HL-60 (cell line): ENCODE data around the gene CCND1.

ENCODE experiments used
- DNase-seq, 2 experiments: peaks; one replicate each; pipeline ENCODE4 v3.0.0-alpha.2; 2010 to 2020; ENCODE audit warnings: low read depth in 1 of 2, low spot score in 1 of 2
- H3K27ac ChIP-seq: fragments of 250-450 bp; sonication (Bioruptor Pico); replicated peaks from 2 replicates; pipeline ENCODE4 v1.5.1; 2020; ENCODE audit warnings: mild to moderate bottlenecking, moderate library complexity
- H3K27me3 ChIP-seq: fragments of 250-450 bp; sonication (Bioruptor Pico); 2 replicates; pipeline ENCODE4 v1.5.1; 2021; ENCODE audit warnings: mild to moderate bottlenecking, moderate library complexity; ENCODE audit not compliant: insufficient read depth, poor library complexity, severe bottlenecking
- H3K4me3 ChIP-seq: replicated peaks from 2 replicates; pipeline ENCODE4 v1.5.1; 2011; ENCODE audit warnings: mild to moderate bottlenecking, control low read depth, low read length; ENCODE audit not compliant: insufficient read depth
- GABPA ChIP-seq: IDR thresholded peaks from 2 replicates; pipeline ENCODE4 v1.6.1; 2012; ENCODE audit warnings: low read depth
- POLR2AphosphoS5 ChIP-seq: IDR thresholded peaks from 2 replicates; pipeline ENCODE4 v1.6.1; 2012; ENCODE audit warnings: low read depth
- SPI1 ChIP-seq: IDR thresholded peaks from 2 replicates; pipeline ENCODE4 v1.6.1; 2012; ENCODE audit warnings: low read depth, mild to moderate bottlenecking, borderline replicate concordance
- TF ChIP-seq, protein P1 (sequence below): IDR thresholded peaks from one replicate; pipeline ENCODE4 v1.5.1; 2011; ENCODE audit warnings: low read length, control low read depth, inconsistent platforms; ENCODE audit not compliant: insufficient read depth
- TF ChIP-seq, protein P2 (sequence below): IDR thresholded peaks from 2 replicates; pipeline ENCODE4 v1.6.1; 2012; ENCODE audit warnings: low read depth; ENCODE audit not compliant: insufficient replicate concordance

Gene CCND1

DNA sequence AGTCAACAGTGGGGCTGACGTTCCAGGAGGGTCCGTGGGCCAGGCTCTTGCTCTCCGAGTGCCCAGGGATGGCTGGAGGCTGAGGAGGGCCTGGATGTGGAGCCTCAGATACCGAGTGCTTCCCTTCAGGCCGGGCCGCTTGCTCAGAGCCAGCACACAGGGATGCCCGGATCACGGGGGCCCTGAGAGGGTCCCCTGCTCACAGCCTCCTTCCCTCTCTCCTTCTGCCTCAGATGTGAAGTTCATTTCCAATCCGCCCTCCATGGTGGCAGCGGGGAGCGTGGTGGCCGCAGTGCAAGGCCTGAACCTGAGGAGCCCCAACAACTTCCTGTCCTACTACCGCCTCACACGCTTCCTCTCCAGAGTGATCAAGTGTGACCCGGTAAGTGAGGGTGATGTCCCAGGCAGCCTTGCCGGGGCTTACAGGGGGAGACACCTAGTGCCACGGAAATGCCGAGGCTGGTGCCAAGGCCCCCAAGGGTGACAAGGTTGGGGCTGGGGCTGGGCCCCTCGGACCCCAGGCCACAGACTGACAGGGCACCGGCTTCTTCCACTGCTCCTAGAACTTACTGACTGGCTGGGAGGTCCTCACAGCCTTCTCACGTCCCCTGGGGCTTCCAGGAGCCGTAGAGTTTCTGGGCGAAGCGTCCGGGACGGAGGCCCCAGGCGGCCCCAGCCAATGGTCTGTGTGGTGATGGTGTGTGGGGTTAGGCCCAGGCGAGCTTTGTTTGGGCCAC lies 7.0 kb downstream of the CCND1 start:
- Histone ChIP-seq H3K27ac (no peak overlapping the region), H3K4me3 (no peak overlapping the region), H3K27me3 (no peaks in the 10 kb centered on the region)
- TF ChIP-seq POLR2AphosphoS5: no peak
- TF ChIP-seq, protein P1, sequence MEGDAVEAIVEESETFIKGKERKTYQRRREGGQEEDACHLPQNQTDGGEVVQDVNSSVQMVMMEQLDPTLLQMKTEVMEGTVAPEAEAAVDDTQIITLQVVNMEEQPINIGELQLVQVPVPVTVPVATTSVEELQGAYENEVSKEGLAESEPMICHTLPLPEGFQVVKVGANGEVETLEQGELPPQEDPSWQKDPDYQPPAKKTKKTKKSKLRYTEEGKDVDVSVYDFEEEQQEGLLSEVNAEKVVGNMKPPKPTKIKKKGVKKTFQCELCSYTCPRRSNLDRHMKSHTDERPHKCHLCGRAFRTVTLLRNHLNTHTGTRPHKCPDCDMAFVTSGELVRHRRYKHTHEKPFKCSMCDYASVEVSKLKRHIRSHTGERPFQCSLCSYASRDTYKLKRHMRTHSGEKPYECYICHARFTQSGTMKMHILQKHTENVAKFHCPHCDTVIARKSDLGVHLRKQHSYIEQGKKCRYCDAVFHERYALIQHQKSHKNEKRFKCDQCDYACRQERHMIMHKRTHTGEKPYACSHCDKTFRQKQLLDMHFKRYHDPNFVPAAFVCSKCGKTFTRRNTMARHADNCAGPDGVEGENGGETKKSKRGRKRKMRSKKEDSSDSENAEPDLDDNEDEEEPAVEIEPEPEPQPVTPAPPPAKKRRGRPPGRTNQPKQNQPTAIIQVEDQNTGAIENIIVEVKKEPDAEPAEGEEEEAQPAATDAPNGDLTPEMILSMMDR: no peak
- TF ChIP-seq, protein P2, sequence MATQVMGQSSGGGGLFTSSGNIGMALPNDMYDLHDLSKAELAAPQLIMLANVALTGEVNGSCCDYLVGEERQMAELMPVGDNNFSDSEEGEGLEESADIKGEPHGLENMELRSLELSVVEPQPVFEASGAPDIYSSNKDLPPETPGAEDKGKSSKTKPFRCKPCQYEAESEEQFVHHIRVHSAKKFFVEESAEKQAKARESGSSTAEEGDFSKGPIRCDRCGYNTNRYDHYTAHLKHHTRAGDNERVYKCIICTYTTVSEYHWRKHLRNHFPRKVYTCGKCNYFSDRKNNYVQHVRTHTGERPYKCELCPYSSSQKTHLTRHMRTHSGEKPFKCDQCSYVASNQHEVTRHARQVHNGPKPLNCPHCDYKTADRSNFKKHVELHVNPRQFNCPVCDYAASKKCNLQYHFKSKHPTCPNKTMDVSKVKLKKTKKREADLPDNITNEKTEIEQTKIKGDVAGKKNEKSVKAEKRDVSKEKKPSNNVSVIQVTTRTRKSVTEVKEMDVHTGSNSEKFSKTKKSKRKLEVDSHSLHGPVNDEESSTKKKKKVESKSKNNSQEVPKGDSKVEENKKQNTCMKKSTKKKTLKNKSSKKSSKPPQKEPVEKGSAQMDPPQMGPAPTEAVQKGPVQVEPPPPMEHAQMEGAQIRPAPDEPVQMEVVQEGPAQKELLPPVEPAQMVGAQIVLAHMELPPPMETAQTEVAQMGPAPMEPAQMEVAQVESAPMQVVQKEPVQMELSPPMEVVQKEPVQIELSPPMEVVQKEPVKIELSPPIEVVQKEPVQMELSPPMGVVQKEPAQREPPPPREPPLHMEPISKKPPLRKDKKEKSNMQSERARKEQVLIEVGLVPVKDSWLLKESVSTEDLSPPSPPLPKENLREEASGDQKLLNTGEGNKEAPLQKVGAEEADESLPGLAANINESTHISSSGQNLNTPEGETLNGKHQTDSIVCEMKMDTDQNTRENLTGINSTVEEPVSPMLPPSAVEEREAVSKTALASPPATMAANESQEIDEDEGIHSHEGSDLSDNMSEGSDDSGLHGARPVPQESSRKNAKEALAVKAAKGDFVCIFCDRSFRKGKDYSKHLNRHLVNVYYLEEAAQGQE: no peak
- TF ChIP-seq SPI1: no peak
- no peak for TF ChIP-seq GABPA
- DNase-seq: no peak

DNA sequence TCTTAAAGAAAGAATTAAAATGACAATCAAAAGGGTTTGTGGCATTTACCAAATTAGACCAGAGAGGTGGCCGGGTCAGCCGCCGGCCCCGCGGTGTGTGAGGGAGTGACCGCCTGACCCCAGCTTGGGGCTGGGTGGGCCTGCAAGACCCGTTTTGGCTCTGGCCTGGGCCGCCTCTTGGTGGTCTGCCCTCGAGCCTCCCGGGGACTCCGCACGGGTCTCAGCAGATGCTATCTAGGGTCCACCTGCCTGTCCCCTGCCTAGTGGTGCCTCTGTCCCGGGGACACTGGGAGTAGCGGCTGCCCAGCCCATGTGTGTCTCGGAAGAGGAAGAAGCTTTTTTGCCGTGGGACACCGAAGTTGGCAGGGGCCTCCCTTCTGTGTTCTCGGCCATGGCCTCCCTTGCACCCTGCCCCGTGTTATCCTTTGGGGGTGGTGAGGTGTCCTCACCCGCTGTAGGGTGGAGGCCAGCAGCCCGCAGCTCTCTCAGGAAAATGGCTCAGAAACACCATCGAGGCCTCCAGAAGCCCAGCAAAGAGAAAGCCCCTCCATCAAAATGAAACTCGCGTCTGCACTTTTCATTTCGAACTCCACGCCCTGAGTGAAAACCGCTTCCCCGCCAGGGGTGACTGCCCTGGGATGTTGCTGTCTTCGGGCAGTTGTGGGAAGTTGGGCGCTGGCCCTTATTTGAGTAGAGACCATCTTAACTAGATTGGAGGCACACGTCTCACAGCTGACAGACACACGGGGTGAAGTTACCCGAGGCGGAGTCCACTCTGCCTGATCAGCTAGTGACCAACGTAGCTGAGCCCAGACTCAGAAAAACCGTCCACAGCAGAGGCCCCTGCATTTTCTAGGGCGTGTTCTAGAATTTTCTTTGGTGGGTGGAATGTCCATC lies 8.0 kb downstream of the CCND1 start:
- Histone ChIP-seq H3K27ac (no peak overlapping the region), H3K4me3 (no peak overlapping the region), H3K27me3 (no peaks in the 10 kb centered on the region)
- DNase-seq: no peak
- no peak for TF ChIP-seq POLR2AphosphoS5
- TF ChIP-seq, protein P1: no peak
- TF ChIP-seq GABPA: no peak
- TF ChIP-seq, protein P2: no peak
- TF ChIP-seq SPI1: no peak

DNA sequence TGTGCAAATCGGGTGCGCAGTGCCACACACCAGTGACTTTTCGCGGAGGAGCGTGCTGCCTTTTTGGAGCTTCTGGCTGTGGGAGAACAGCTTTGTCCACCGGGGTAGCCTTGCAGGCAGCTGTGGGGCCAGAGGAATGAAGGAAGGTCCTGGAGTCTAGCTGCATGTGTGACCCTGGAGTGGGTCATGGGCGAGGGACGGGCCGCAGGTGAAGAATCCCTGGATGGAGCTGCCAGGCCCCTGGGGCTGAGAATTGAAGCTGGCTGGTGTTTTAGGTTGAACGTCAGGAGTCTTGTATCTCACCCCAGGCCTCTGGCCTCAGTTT lies 8.6 kb downstream of the CCND1 start:
- H3K27me3 ChIP-seq: no peaks in the 10 kb centered on the region
- no peak overlapping the region for H3K27ac ChIP-seq
- no peak overlapping the region for H3K4me3 ChIP-seq
- TF ChIP-seq, protein P1: no peak
- TF ChIP-seq POLR2AphosphoS5 (no peak), SPI1 (no peak), GABPA (no peak)
- TF ChIP-seq, protein P2: no peak
- no peak for DNase-seq
